Measurements from ENCODE around the gene EIF6.
A peak's percentile ranks its signal among the peaks of the same experiment; 100 is the strongest.
"Not testable (repeated sequence)": the region's sequence is repeated elsewhere in the genome, so short reads cannot be mapped to it uniquely, and the experiment has no call there.

EIF6 gene

GRCh38 chr20:35277531-35278395 is 6.8 kb downstream of the EIF6 start, which contains the start of gene MMP24OS:
TSS of gene MMP24OS (minus strand) at chr20:35278122. CDS start at chr20:35277929, 193 bp downstream.
- DNase-seq, result peak; percentile 86

GRCh38 chr20:35277127-35277526 is 7.4 kb downstream of the EIF6 start:
- DNase-seq, result no peak

- DNase-seq, result no peak
Measured at GRCh38 chr20:35276408-35276807, 8.2 kb downstream of the EIF6 start.

GRCh38 chr20:35275741-35276251 is 8.8 kb downstream of the EIF6 start:
- no peak for DNase-seq

GRCh38 chr20:35274172-35275092 is 10.1 kb downstream of the EIF6 start:
- DNase-seq, result no peak

- DNase-seq, result no peak
Measured at GRCh38 chr20:35273449-35274171, 11.0 kb downstream of the EIF6 start.

- DNase-seq, result no peak
Measured at GRCh38 chr20:35271904-35272303, 12.7 kb downstream of the EIF6 start.

GRCh38 chr20:35271073-35271882 is 13.3 kb downstream of the EIF6 start:
- DNase-seq, result no peak

GRCh38 chr20:35270021-35270902 is 14.3 kb downstream of the EIF6 start:
- no peak for DNase-seq

GRCh38 chr20:35269055-35269781 is 15.4 kb downstream of the EIF6 start:
- DNase-seq, result peak; percentile 23

- DNase-seq, result no peak
Measured at GRCh38 chr20:35267092-35267491, 17.5 kb downstream of the EIF6 start.

GRCh38 chr20:35264755-35265154 is 19.8 kb downstream of the EIF6 start:
- DNase-seq, result no peak

- DNase-seq, result no peak
Measured at GRCh38 chr20:35263532-35264341, 20.8 kb downstream of the EIF6 start.

- not testable (repeated sequence) for DNase-seq
Measured at GRCh38 chr20:35262731-35263531, 21.6 kb downstream of the EIF6 start.

GRCh38 chr20:35262321-35262720 is 22.3 kb downstream of the EIF6 start:
- DNase-seq, result not testable (repeated sequence)

- no peak for DNase-seq
Measured at GRCh38 chr20:35260426-35260825, 24.1 kb downstream of the EIF6 start.

GRCh38 chr20:35257175-35257909 is 27.2 kb downstream of the EIF6 start:
- no peak for DNase-seq
